ENCODE measurements around the gene IMMP2L.

The IMMP2L gene

DNA sequence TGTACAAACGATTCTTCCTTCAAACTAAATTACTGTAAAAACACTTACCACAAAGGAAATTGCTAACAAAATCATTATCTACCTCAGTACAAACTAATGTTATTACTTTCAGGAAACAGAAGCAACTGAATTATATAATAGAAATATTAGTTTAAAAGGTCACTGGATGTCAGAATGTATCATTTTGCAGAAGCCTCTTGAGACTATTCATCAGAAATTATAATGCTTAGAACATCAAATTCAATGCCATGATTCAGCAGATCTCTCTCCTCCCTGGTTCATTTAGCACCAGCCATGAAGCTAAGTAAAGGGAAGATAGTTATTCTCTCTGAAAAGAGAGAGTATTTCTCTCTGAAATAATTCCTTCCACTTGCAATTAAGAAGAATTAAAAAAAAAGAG lies 223.3 kb downstream of the IMMP2L start:
- TF ChIP-seq, protein P1, sequence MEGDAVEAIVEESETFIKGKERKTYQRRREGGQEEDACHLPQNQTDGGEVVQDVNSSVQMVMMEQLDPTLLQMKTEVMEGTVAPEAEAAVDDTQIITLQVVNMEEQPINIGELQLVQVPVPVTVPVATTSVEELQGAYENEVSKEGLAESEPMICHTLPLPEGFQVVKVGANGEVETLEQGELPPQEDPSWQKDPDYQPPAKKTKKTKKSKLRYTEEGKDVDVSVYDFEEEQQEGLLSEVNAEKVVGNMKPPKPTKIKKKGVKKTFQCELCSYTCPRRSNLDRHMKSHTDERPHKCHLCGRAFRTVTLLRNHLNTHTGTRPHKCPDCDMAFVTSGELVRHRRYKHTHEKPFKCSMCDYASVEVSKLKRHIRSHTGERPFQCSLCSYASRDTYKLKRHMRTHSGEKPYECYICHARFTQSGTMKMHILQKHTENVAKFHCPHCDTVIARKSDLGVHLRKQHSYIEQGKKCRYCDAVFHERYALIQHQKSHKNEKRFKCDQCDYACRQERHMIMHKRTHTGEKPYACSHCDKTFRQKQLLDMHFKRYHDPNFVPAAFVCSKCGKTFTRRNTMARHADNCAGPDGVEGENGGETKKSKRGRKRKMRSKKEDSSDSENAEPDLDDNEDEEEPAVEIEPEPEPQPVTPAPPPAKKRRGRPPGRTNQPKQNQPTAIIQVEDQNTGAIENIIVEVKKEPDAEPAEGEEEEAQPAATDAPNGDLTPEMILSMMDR (conservative IDR thresholded peaks at IDR 0.05; ENCODE audit: control insufficient read depth, insufficient read depth, low read depth, low read length), result no peak
- no peak for DNase-seq (ENCODE audit: low read depth)
- H3K4me3 ChIP-seq (ENCODE audit: control insufficient read depth, low read depth, low read length), result no peak overlapping the region

DNA sequence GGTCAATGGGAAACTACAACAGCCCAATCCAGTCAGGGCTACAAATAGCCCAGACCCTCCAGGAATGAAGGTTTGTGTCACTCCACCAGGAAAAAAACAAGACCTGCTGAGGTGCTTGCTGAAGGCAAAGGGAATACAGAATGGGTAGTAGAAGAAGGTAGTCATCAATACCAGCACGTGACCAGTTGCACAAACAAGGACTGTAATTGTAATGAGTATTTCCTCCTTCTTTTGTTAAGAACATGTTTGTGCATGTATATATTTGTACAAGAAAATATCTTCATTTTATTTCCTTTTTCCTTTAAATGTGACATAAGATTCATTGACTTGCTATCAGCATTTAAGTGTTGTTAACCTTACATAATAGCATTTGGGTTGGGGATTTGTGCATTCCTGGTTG lies 229.3 kb downstream of the IMMP2L start:
- DNase-seq (ENCODE audit: low read depth), result no peak
- TF ChIP-seq, protein P1 (conservative IDR thresholded peaks at IDR 0.05; ENCODE audit: control insufficient read depth, insufficient read depth, low read depth, low read length), result no peak

DNA sequence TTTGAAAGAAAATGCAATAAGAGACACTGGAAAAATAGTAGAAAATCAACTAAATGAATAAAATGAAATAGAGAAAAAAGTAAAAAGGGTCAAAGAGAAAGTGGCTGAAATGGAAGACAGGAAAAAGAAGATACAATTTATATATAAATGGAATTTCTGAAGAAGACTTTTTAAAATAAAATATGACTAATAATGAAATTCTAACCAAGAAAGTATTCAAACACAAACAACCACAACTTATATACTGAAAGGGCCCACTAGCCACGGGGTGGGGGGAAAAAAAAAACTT lies 232.1 kb downstream of the IMMP2L start:
- DNase-seq (ENCODE audit: low read depth), result no peak
- H3K4me3 ChIP-seq (ENCODE audit: control insufficient read depth, low read depth, low read length), result no peak overlapping the region
- TF ChIP-seq, protein P1 (conservative IDR thresholded peaks at IDR 0.05; ENCODE audit: control insufficient read depth, insufficient read depth, low read depth, low read length), result no peak

More for the DNA sequence above, 229.3 kb downstream of the IMMP2L start:
- no peak overlapping the region for H3K4me3 ChIP-seq (ENCODE audit: control insufficient read depth, low read depth, low read length)

DNA sequence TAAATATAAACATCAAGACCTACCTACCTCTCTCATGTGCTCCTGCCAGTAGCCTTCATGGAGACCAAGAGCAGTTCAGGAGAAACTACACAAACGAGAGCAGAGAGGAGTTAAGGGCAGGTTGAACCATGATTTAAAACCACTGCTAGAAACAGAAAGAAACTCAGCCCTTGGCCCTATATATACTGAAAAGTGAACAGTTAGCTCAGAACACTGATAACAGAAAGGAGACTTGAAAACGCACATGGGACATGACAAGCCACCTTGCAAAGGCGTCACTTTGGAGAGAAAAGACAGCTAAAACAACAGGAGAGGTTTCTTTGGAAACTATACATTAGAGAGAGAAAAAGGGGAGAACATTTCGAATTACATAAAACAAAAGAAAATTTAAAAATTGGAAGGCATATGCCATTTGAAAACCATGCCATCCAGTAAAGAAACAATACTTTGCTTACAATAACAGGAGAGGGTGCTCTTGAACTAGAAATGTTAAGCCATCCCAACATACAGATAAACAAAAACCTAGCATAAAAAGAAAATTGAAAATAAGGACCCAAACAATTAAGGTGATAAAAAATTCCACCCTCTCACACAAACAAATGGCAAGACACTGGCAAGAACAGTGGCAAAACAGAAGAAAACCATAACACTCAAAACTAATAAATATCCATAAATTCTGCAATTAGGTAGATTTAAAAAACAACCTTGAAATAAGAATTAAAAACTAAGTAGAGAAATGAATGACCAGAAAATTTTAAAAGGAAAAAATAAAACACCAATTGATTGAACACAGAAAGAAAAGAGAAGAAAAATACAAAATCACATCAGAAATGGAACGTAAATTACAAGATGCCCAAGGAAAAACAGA lies 232.7 kb downstream of the IMMP2L start:
- TF ChIP-seq, protein P1 (conservative IDR thresholded peaks at IDR 0.05; ENCODE audit: control insufficient read depth, insufficient read depth, low read depth, low read length), result no peak

DNA sequence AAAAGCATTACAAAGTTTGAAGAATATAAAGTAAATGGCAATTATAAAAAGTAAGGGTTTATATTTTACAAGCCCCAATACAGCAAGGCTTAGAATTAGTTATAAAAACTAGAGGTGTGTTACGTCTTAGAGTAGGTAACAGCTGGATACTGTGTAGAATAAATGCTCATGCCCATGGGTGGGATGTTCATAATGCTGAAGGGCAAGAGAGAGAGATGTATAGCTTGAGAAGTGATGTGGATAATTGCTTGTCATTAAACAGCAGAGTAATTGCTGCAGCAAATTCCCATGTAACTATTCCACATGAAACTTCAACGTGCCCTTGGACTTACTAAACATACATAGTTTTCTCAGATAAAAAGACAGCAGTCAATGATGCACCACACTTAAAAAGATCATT lies 233.8 kb downstream of the IMMP2L start:
- TF ChIP-seq, protein P1 (conservative IDR thresholded peaks at IDR 0.05; ENCODE audit: control insufficient read depth, insufficient read depth, low read depth, low read length), result no peak
- no peak overlapping the region for H3K4me3 ChIP-seq (ENCODE audit: control insufficient read depth, low read depth, low read length)
- DNase-seq (ENCODE audit: low read depth), result no peak

More for the DNA sequence above, 232.7 kb downstream of the IMMP2L start:
- H3K4me3 ChIP-seq (ENCODE audit: control insufficient read depth, low read depth, low read length), result no peak overlapping the region
- DNase-seq (ENCODE audit: low read depth), result peak; percentile 17

DNA sequence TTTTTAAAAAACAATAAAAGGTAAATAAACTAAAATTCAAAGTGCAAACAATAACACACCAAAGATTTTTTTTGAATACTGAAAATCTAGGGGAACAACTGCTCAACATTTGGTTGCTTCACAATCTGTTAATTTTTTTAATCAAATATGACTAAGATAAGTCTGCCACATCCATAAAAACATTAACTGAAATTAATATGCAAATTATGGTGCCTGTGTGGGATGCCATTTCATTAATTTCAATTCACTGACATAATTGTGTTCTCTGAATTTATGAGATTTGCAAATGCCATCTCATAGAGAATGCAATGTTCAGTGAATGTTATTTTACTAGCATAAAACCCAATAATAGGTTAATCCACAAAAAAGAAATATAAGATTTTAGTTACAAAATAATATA lies 237.5 kb downstream of the IMMP2L start:
- H3K4me3 ChIP-seq (ENCODE audit: control insufficient read depth, low read depth, low read length), result no peak overlapping the region
- TF ChIP-seq, protein P1 (conservative IDR thresholded peaks at IDR 0.05; ENCODE audit: control insufficient read depth, insufficient read depth, low read depth, low read length), result no peak
- no peak for DNase-seq (ENCODE audit: low read depth)
